Hematopoietic multipotent progenitor cell treated with erythropoietin and hydrocortisone succinate and interleukin-3 and kit ligand, for 17 days (in vitro differentiated cells): ENCODE results near the gene ACOXL.

Source experiments
- DNase-seq: peaks from one replicate; pipeline ENCODE4 v3.0.0-alpha.2; 2015; ENCODE audit warnings: low spot score

The ACOXL gene

DNA sequence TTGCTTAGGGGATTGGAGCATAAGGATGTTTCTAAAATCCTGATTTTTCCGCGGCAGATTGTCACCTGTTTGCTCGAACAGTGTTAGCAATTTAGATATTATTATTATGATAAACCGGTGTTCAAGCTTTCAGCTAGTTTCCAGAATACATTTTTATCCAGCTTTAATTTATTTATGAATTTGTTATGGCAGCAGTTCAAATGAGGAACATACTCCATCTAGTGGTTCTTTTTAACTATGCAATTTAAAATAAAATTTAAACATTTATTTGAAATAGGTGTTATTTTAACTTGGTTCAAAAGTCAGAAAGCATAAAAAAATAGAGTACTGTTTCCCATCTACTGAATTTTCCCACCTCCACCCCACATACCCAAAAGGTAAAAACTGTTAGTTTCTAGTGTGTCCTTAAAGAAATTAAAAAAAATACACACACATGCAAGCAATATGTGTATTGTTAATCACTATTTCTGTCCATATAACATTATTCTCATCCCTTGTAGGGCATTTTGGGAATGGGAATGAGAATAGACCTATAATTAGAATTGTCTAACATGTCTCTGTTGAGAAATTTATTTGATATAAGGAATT, 23.2 kb downstream of the ACOXL start:
- DNase-seq, result no peak

DNA sequence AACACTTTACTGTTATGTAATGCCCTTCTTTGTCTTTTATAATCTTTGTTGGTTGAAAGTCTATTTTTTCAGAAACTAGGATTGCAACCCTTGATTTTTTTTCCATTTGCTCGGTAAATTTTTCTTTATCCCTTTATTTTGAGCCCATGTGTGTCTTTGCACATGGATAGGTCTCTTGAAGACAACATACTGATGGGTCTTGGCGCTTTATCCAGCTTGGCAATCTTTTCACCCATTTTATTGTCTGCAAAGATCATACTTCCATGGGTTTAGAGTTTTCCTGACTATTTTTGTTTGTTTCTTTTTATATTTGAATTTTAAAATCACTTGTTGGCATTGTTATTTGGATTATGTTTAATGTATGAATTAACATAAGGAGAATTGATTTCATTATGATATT, 27.0 kb downstream of the ACOXL start:
- no peak for DNase-seq

DNA sequence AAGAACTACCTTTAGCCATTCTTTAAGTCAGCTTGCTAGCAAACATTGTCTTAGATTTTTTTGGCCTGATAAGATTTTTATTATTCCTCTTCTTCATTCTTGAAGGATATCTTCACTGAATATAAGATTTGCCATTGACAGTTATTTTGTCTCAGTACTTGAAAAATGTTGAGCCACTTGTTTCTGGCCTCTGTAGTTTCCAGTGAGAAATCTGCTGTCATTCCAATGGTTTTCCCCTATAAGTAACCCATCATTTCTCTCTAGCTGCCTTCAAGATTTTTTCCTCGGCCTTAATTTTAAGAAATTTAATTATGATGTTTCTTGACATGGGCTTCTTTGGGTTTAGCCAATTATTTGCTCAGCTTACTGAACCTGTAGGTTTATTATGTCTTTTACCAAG, 32.6 kb downstream of the ACOXL start:
- no peak for DNase-seq

DNA sequence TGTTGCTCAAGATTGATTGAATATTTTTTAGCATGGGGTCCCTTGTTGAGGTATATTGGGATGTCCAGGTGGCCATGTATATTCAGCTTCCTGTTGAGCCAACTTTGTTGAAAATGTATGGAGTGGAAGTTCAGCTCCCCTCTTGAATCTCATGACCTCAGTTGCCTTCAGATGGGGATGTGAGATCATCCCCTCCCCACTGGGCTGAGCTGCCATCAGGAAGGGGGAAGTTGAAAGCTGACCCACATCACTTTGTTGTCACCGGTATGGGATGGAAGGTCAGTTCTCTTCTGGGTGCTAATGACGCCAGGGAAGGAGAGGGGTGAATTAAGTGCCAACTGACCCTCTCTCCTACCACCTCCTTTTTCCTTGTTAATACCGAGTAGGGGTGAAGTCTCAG, 33.9 kb downstream of the ACOXL start:
- DNase-seq, result no peak

DNA sequence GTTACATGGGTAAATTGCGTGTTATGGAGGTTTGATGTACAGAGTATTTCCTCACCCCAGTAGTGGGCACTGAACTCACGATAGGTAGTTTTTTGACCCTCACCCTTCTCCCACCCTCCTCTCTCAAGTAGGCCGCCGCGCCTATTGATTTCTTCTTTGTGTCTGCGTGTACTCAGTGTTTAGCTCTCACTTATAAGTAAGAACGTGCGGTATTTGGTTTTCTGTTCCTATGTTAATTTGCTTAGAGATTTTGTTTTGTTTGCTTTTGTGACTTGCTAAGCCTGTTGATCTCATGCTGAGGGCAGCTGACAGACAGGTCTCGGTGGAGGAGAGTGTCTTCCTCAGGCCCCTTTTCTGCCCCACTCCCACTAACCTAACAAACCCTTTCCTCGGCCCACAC, 36.2 kb downstream of the ACOXL start:
- no peak for DNase-seq

DNA sequence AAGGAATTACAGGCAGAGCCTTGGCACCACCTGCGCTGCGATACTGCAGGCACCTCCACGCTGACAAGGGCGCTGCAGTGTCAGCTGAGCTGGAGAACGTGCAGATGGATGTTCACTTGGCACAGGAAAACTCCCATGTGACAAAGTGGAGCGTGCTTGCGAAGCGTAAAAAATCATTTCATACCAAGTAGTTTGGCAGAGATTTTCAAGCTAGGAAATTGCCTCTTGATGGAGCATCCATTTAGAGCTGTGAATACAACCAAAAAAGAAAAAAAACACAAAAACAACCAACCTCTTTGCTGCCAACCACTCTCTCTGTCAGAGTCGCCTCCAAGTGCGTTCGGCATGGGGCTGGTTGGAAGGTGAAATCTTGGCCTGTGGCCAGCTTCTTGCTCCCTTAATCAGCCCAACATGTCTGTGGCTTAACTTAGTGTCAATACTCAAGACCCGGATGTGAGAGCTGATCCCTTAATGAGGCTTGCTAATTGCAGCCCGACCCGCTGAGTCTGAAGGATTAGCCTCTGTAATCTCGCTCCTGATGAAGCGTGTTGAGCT, 38.1 kb downstream of the ACOXL start:
- no peak for DNase-seq

DNA sequence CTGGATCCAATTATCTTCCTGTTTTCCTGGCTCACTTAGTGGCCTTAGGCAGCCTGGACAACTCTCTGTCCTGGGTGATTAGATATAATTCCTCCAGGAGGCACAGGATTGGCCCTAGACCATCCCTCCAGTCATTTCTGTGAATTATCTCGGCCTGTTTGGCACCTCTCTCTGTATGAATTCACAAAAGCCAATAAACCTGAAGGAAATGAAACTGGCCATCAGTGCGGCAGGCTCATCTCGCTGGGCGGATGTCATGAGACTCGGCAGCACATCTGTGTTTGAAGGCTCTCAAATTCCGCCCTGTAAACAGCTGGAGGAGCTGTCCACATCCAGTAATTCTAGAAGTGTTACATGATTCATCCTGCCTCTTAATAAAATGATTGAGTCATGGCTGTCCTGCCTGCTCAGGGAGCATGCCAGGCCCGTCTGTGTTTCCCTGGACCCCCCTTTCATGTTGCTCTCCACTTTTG, 38.6 kb downstream of the ACOXL start:
- no peak for DNase-seq

DNA sequence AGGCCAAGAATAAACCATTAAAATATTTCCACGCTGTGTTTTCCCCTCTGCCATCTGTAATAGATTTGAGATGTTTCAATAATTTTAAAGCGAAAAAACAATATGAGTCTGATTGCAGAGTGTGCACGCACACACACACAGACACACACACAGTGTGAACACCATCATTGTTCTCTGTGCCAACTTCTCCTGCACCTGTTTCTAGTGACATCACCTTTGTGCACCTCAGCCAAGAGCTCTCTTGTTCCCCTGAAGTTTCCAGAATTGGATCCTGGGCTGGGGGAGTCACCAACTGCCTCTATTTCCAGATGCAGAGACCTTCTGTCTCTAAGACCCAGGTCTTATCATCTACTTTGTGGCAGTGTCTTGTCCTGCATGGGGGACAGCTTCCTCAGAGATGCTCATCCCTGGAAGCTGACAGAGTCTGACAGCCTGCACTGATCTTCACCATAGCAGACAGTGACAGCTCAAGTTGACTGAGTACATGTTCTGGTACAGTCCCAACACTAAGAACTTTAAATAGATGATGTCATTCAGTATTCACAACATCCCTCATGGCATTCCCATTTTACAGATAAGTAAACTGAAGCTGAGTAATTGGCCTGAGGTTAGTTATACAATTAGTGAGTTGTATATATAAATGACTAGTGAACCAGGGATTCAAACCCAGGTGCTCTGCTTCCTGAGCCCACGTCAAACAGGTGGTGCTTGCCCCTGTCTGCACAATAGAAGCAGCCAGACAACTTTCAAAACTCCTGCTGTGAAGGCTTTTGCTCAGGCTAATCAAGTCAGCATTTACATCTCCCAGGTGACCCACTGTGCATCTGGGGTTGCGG, 39.4 kb downstream of the ACOXL start:
- DNase-seq, result no peak

DNA sequence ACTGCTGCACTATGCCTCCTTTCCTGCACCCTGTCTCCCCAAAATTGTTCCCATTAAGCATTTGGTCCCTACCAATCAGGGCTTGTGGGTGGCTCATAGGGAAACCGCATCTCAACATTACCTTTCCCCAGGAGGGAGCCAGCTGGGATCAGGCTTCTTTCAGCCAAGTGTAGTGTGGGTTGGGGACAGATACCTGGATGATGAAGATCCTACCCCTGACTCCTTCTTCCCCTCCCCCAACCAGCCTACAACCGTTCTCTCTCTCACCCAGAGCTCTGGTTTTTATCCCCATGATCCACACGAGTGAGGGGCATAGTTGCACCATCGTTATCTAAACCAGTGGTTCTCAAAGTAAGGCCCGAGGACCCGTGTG, 40.0 kb downstream of the ACOXL start:
- no peak for DNase-seq

DNA sequence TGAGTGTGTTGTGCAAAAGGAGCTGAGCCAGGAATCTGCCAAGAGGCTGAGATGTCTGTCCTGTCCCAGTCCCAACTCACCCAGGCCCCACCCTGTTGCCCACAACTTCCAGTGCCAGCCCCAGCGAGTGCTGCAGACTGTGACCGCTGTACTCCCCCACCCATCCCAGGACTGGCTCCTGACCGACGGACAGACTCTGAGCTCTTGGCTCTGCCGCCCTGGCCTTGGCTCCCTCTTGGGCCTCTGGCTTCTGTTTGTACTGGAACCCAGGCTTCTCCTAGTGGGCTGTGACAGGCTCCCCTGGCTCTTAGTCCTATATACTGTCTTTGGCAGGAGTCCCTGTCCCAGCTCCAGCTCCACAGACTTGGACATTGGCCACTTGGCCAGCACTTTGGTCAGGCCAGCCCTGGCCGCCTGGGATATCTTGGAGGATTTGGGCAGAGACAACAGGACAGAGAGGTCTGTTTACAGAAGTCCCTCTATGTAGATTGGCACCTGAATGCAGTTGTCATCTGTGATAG, 41.1 kb downstream of the ACOXL start:
- no peak for DNase-seq

DNA sequence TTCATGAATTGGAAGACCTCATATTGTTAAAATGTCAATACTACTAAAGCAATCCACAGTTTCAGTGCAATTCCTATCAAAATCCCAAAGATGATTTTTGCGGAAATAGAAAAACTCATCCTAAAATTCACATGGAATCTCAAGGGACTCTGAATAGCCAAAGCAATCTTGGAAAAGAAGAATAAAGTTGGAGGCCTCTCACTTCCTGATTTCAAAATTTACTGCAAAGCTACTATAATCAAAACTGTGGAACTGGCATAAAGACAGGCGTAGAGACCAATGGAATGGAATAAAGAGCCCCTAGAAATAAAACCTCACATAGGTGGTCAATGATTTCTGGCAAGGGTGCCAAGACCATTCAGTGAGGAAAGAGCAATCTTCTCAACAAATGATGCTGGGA, 42.3 kb downstream of the ACOXL start:
- DNase-seq, result no peak

DNA sequence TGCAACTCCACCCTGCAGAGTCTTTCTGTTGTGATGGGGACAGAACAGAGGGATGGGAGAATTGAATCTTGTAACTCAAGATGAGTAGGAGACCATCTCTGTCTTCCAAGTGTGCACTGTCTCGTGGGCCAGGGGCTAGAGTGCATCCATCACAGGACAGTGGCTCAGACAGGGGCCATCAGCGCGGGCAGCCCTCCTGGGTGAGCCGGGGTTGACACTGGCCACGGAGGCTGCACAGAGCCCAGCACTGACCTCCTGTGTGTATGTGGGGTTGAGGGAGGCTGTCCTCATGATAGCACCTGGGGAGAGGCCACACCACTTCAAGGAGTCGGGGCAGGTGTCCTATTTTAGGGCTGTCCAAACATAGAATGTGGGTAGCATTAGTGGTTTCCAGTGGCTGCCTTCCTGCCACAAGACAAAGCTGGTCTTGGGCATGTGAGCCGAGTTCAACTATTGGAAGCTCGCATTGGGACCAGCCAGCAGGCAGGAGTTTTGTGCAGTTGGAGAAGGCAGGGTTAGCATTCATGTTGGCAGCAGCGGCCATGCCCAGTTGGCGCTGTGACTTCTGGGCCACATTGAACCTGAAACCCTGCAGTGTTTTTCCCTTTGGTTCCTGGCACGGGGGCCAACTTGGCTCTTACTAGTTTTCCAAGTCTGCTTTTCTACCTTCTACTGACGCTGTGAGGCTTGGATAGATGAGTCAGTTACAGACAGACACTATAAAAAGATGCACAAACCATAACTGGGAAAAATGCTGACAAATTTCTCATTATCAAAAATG, 45.3 kb downstream of the ACOXL start:
- no peak for DNase-seq

DNA sequence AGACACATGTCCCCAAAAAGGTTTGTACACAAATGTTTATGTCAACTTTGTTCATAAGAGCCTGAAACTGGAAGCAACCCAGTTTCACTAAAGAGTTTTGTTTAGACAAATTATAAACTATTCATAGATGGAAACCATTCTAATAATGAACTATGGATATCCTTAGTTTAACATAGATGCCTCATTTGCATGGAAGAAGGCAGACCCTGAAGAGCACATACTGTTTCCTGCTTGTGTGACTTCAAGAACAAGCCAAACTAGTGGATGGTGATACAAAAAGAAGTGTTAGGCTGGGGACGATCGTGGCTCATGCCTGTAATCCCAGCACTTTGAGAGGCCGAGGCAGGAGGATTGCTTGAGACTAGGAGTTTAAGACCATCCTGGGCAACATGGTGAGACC, 48.1 kb downstream of the ACOXL start:
- no peak for DNase-seq

DNA sequence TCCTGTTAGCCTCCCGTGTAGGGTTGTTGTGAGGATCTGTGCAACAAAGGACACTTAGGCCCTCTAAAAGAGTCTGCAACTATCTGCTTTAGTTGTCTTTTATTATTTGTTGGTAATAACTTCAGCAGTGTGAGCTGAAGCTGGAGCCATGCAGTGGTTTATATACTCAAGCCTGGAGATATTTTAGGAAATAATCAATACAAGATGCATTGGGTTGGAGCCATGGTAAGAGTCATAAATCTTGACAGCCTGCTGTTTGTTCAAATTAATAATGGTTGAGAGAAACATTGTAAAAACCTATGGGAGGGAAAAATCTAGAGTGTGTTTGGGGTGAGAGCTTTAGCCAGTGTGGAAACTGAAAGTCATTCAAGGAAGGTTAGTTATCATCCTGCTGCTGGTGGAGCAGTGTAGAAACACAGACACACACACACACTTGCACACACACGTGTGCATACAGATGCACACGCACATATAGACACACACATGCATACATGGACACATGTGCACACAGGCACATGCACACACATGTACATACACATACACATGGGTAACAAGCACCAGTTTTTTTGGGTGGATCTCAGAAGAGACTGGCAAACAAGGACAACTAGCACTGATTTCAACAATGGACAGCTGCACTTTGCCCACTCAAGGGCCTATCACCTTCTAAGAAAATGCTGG, 51.0 kb downstream of the ACOXL start:
- no peak for DNase-seq

DNA sequence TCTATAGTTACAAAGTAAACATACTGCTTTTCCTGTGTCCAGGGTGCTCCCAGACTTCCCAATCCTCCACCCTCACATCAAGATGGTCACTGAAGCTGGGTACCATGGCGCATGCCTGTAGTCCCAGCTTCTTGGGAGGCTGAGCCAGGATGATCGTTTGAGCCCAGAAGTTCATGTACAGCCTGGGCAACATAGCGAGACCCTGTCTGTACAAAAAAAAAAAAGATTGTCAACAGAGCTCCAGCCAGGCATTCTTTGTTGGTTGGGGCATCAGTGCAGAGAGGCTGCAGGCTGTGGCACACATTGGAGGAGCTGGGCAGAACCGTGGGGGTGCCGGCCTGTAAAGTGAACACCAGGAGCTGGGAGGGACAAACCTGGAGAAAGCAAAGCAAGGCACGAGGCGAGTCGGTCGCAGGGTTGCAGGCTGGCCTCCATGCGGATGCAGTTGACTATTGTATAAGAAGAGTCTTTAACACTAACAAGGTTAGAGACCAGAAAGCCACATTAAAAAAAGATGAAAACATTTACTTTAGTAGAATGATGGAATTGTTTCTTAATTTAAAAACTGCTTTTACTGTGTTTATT, 51.8 kb downstream of the ACOXL start:
- DNase-seq, result no peak

DNA sequence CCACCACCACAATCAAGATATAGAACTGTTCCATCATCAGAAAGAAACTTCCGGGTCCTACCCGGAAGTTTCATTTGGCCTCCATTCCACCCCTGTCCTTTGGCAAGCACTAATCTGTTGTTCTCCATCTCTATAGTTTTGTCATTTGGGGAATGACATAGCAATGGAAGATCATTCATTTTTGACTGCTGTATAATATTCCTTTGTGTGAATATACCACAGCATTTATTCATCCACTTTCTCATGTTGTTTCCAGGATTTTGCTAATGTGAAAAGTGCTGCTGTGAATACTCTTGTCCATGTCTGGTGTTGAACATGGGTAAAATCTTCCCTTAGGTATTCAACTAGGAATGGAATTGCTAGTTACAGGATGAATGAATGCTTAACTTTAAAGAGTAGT, 53.1 kb downstream of the ACOXL start:
- DNase-seq, result no peak

DNA sequence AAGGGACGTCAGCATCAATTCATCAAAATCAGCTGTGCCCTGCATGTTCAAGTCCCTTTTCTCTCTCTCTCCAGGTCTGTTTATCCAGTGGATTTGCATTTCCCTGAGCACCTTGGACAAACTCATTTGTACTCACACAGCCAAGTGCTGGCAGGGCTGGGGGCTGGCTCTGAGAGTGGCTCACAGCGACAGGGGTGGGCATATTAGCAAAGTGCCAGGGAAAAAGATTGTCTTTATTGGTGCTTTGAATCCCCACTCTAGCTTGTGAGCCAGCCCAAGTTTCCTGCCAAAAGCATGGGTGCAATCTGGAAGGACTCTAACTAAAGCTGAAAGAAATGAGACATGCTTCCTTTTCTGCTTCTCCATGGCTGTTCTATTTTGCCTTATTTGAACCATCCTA, 56.6 kb downstream of the ACOXL start:
- DNase-seq, result no peak

DNA sequence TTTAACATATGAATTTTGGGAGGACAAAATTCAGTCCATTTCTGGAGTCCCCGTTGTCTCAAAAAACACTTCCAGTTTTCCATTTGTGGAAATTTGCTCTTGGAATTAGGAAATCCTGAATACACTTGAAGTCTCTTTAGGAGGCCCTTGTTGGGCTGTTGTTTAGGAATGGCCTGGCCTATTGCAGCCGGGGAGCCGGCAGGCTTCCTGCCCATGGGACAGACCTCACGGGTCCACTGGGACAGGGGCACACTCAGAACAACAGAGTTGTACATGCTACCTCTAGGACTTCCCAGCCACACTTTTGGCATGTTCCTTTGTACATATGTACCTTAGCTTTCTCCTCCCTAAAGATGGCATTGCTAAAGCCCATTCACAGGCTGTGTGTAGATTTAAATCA, 57.3 kb downstream of the ACOXL start:
- no peak for DNase-seq

DNA sequence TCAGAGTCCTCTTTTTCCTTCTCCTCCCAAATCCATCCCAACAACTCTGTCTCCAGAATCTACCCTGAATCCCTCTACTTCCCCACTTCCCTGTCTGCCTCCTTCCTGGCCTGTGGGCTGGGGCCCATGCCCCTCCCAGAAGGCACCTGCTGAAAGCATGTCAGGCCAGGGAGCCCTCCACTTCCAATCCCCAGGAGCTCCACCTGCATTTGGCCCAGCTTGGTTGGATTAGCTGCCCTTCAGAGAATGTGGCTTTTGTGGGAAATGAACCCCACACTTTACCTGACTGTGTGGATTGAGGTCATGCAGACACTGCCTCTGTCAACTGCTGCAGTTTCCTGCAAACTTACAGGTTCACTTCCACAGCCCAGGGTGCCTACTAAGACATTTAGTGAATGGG, 58.5 kb downstream of the ACOXL start:
- no peak for DNase-seq

DNA sequence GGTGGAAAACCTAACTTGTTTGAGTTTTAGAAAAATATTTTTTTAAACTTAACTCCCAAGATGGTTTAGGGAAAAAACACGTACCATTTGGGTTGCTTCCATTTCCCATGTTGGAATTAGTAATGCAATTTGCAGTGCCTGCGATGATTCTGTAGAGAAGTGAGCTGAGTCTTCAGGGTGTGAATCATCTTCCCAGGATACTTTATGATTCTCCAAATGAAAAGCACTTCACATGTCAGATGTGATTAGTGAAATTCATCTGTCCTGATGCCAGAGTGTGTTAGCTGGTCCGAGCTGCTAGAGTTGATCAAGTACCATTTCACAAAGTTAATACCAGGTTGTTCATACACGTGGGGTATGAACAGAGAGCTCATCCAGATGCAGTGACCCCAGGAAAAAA, 59.1 kb downstream of the ACOXL start:
- no peak for DNase-seq

DNA sequence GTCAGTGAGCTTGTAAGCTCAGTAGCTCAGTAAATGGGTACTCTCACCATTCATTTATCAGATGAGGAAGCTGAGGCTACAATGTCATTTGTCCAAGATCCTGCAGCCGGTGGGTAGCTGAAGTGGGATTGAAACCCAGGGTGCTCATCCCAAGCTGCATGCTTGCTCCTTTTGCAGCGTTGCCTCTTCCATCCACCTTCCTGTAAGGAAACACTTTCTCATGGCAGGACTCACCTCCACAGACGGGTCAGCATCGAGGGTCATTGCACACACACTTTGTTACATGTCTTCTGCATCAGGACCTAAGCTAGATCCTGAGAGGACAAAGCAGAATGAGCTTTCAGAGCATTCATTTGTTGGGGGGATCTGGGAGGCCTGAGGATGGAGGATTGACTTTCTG, 60.7 kb downstream of the ACOXL start:
- DNase-seq, result no peak

DNA sequence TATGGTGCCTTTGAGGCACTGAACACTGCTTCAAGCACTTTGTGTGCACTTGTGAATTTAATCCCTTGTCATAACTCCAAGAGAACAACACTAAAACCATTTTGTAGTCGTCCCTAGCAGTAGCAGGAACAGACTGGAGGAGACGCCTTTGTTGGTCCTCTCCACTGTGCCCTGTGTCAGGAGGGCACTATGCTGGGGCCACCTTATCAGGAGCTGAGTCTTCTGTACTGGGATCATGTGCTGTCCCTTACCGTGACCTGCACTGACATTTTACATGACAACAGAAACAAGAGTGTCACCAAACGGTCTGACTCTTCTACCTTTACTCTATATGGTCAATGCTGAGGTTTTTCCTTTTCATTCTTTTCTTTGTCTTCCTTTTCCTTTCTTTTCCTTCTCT, 62.0 kb downstream of the ACOXL start:
- no peak for DNase-seq
